ENCODE results near the gene LPP.

GRCh38 chr3:188595890-188596376 is 442.0 kb downstream of the LPP start:
- TF ChIP-seq GATA2 (IDR thresholded peaks at IDR 0.05; ENCODE audit: low read depth, low read length) = no peak
- no peak for TF ChIP-seq GATA3 (IDR thresholded peaks at IDR 0.05; ENCODE audit: low read depth, low read length)

All from SH-SY5Y (cell line).